ENCODE results near the gene EMD.
A peak's percentile ranks its signal among the peaks of the same experiment; 100 is the strongest.
"Not testable (repeated sequence)": the region's sequence is repeated elsewhere in the genome, so short reads cannot be mapped to it uniquely, and the experiment has no call there.

EMD gene

GRCh38 chrX:154372612-154373022, 6.5 kb upstream of the EMD start:
- DNase-seq: no peak

- DNase-seq: peak; percentile 60
These were observed 5.5 kb upstream of the EMD start for GRCh38 chrX:154373340-154374306.

- DNase-seq: no peak
These were observed 4.6 kb upstream of the EMD start, which contains the start of gene FLNA for GRCh38 chrX:154374313-154375155. TSS of gene FLNA (minus strand) at chrX:154374634. CDS start at chrX:154371245, 3,389 bp downstream.

- DNase-seq: no peak
These were observed 4.0 kb upstream of the EMD start for GRCh38 chrX:154375156-154375504.

GRCh38 chrX:154376774-154377173, 2.3 kb upstream of the EMD start:
- no peak for DNase-seq

- DNase-seq: peak; percentile 23
These were observed 866 bp upstream of the EMD start for GRCh38 chrX:154378059-154378798.

GRCh38 chrX:154379569-154379951, 465 bp downstream of the EMD start:
- no peak for DNase-seq

GRCh38 chrX:154380153-154380552, 1.1 kb downstream of the EMD start:
- DNase-seq: no peak

- DNase-seq: no peak
These were observed 1.7 kb downstream of the EMD start for GRCh38 chrX:154380787-154381186.

GRCh38 chrX:154381271-154381670, 2.2 kb downstream of the EMD start:
- DNase-seq: no peak

- no peak for DNase-seq
These were observed 3.5 kb downstream of the EMD start for GRCh38 chrX:154382483-154383069.

GRCh38 chrX:154383359-154384283, 4.5 kb downstream of the EMD start:
- no peak for DNase-seq

- DNase-seq: no peak
These were observed 5.3 kb downstream of the EMD start for GRCh38 chrX:154384284-154384892.

GRCh38 chrX:154388094-154388493, 9.0 kb downstream of the EMD start:
- not testable (repeated sequence) for DNase-seq

- DNase-seq: not testable (repeated sequence)
These were observed 9.6 kb downstream of the EMD start for GRCh38 chrX:154388649-154389048.

GRCh38 chrX:154389812-154390747, 11.0 kb downstream of the EMD start:
- DNase-seq: not testable (repeated sequence)

- DNase-seq: not testable (repeated sequence)
These were observed 17.3 kb downstream of the EMD start for GRCh38 chrX:154396363-154396762.

GRCh38 chrX:154396973-154397887, 18.1 kb downstream of the EMD start:
- DNase-seq: peak; percentile 69
